ENCODE data around the gene PARP8.
A peak's percentile ranks its signal among the peaks of the same experiment; 100 is the strongest.

Gene PARP8

DNA sequence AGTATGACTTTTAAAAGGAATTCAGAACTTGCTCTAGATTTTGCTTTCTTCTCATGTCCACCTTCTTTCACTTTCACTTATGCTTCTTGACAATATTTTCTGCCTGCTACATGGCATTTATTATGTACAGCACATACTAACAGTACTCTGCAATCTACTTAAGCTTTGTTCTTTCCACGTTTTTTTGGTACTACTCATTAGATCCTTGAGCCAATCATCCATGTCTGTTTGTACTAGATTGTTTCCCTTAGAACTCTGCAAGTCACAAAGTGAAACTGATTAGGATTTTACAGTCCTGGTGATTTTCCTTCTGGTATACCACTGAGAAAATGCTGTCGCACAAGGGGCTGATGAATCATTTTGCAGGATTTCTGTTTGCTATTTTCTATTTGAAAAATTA, 78.3 kb downstream of the PARP8 start:
- FAIRE-seq, result peak; percentile 71
- no peak for DNase-seq (ENCODE audit: insufficient read length, low spot score)
- no peak for TF ChIP-seq TAF1 (IDR thresholded peaks at IDR 0.05; ENCODE audit: low read depth, low read length)
- TF ChIP-seq POU2F2 (IDR thresholded peaks at IDR 0.05; ENCODE audit: low read depth, low read length), result no peak
- no peak for TF ChIP-seq POLR2A (IDR thresholded peaks at IDR 0.05; ENCODE audit: low read depth, low read length)
- no peak for TF ChIP-seq SPI1 (IDR thresholded peaks at IDR 0.05; ENCODE audit: low read depth, low read length)
- TF ChIP-seq PAX5 (IDR thresholded peaks at IDR 0.05; ENCODE audit: insufficient read depth, low read length, severe bottlenecking), result no peak
- no peak for TF ChIP-seq POLR2AphosphoS5 (IDR thresholded peaks at IDR 0.05; ENCODE audit: low read depth, low read length)

DNA sequence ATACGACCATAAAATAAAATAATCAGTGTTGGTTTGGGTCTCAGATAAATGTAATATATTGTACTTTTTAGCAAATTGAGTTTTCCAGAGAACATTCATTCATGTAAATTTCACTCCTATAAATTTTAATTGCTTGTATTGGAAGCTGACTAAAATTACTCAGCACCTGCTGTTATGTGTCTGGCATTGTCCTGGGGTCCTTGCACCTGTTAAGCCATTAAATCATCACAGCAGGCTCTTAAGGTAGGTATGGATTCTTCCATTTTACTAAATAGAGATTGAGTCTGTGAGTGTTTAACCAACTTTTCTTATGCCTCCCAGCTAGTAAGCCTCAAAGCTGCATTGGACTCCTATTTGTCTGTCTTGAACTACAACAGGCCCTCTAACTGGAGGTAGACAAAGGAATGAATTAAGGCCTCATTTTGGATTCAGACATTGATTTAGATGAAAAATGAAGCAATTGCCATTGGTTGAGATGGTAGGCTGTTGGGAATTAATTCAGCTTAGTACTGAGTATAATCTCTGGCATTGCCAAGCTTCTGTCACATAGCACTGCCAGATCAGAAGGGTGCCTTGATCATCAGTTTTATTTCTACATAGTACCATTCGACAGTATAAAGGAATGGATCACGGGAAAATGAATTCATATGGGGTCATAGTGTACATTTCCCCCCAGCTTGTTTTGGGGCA, 78.9 kb downstream of the PARP8 start:
- no peak for FAIRE-seq
- TF ChIP-seq TAF1 (IDR thresholded peaks at IDR 0.05; ENCODE audit: low read depth, low read length) (no peak), POLR2AphosphoS5 (IDR thresholded peaks at IDR 0.05; ENCODE audit: low read depth, low read length) (no peak), PAX5 (IDR thresholded peaks at IDR 0.05; ENCODE audit: insufficient read depth, low read length, severe bottlenecking) (no peak), POU2F2 (IDR thresholded peaks at IDR 0.05; ENCODE audit: low read depth, low read length) (no peak), POLR2A (IDR thresholded peaks at IDR 0.05; ENCODE audit: low read depth, low read length) (no peak), SPI1 (IDR thresholded peaks at IDR 0.05; ENCODE audit: low read depth, low read length) (no peak)
- DNase-seq (ENCODE audit: insufficient read length, low spot score), result no peak

DNA sequence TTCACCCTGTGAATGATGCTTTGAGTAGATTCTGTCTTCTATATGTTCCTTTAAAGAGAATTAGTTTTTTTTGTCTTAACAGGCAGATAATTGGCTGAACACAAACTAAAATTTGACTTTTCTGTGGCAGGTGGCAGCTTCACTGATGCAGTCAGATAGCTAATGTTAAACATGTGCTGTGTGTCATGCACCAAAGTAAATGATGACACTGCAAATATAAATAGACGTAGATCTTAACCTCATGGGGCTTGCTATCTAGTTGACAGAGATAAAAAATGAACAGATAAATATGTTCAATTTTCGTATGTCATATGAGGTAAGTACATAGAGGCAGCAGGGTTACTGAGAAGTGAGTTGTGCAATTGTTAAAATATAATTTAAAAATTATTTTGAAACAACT, 82.7 kb downstream of the PARP8 start:
- FAIRE-seq, result peak; percentile 35
- TF ChIP-seq POLR2A (IDR thresholded peaks at IDR 0.05; ENCODE audit: low read depth, low read length) (no peak), SPI1 (IDR thresholded peaks at IDR 0.05; ENCODE audit: low read depth, low read length) (no peak), PAX5 (IDR thresholded peaks at IDR 0.05; ENCODE audit: insufficient read depth, low read length, severe bottlenecking) (no peak), POLR2AphosphoS5 (IDR thresholded peaks at IDR 0.05; ENCODE audit: low read depth, low read length) (no peak), TAF1 (IDR thresholded peaks at IDR 0.05; ENCODE audit: low read depth, low read length) (no peak), POU2F2 (IDR thresholded peaks at IDR 0.05; ENCODE audit: low read depth, low read length) (no peak)

DNA sequence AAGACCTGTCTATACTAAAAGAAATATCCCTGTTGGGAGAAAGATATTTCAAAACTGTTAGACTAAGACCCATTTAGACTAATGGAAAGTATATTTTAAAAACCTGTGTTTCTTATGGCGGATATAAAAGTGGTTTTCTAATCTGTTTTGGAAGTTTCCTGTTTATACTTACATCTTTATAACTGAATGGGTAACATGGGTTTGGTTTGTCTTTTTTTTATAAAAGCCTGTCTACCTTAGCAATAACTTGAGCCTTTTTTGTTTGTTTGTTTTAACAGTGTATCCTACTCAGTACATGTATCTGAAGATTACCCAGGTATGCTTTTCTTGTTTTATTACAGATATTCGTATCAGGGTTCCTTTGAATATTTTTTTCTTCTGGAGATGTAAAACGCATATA, 83.4 kb downstream of the PARP8 start:
- no peak for TF ChIP-seq SPI1 (IDR thresholded peaks at IDR 0.05; ENCODE audit: low read depth, low read length)
- TF ChIP-seq POLR2A (IDR thresholded peaks at IDR 0.05; ENCODE audit: low read depth, low read length), result no peak
- TF ChIP-seq TAF1 (IDR thresholded peaks at IDR 0.05; ENCODE audit: low read depth, low read length), result no peak
- no peak for TF ChIP-seq POLR2AphosphoS5 (IDR thresholded peaks at IDR 0.05; ENCODE audit: low read depth, low read length)
- no peak for TF ChIP-seq POU2F2 (IDR thresholded peaks at IDR 0.05; ENCODE audit: low read depth, low read length)
- TF ChIP-seq PAX5 (IDR thresholded peaks at IDR 0.05; ENCODE audit: insufficient read depth, low read length, severe bottlenecking), result no peak
- no peak for DNase-seq (ENCODE audit: insufficient read length, low spot score)
- no peak for FAIRE-seq

More for the DNA sequence above, 82.7 kb downstream of the PARP8 start:
- no peak for DNase-seq (ENCODE audit: insufficient read length, low spot score)

DNA sequence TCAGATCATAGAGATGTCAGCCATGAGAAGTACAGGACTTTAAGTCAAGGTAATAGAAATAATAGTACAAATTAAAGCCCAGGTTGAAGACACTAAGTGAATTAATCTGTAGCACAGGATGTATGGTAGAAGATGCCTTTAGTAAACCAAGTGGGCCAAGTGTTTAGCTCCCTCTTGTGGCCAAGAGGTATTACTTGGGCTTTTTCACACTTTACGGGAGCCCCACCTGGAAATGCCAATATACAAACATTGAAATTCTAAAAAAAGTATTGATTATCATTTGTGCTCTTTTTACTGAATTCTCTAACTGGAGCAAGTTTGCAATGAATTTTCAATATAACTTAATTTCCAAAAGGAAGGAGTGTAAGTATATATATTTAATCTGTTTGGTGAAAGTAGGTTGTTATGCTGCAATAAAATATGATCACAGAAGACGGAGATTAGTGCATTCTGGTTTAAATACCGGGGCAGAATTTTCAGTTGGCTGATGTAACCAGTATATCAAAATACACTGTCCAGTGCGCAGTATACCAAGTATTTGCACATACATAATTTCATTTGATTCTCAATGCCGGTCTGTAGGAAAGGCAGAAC, 84.7 kb downstream of the PARP8 start:
- peak; percentile 33 for FAIRE-seq
- TF ChIP-seq POLR2AphosphoS5 (IDR thresholded peaks at IDR 0.05; ENCODE audit: low read depth, low read length), result no peak
- TF ChIP-seq PAX5 (IDR thresholded peaks at IDR 0.05; ENCODE audit: insufficient read depth, low read length, severe bottlenecking), result no peak
- no peak for TF ChIP-seq SPI1 (IDR thresholded peaks at IDR 0.05; ENCODE audit: low read depth, low read length)
- no peak for TF ChIP-seq POLR2A (IDR thresholded peaks at IDR 0.05; ENCODE audit: low read depth, low read length)
- no peak for TF ChIP-seq TAF1 (IDR thresholded peaks at IDR 0.05; ENCODE audit: low read depth, low read length)
- no peak for TF ChIP-seq POU2F2 (IDR thresholded peaks at IDR 0.05; ENCODE audit: low read depth, low read length)
- DNase-seq (ENCODE audit: insufficient read length, low spot score), result no peak

DNA sequence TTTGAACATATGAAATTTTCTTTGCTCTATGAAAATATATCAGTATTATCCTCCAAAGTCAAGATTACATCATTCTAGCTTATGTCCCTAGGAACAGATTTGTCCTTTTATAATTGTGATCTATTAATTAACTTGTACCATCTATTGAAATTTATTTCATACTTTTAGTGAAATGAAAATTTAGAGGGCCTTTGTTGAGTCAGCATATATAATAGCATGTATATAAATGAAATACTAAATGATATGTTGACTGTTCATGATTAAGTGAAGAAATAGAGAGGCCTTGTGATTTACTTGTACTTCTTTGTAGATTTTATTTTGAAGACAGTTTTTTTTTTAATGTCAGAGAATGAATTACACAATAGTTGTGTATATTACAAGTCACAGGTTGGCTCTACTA, 86.4 kb downstream of the PARP8 start:
- DNase-seq (ENCODE audit: insufficient read length, low spot score), result no peak
- no peak for FAIRE-seq
- TF ChIP-seq POLR2AphosphoS5 (IDR thresholded peaks at IDR 0.05; ENCODE audit: low read depth, low read length), result no peak
- TF ChIP-seq POLR2A (IDR thresholded peaks at IDR 0.05; ENCODE audit: low read depth, low read length), result no peak
- no peak for TF ChIP-seq TAF1 (IDR thresholded peaks at IDR 0.05; ENCODE audit: low read depth, low read length)
- no peak for TF ChIP-seq SPI1 (IDR thresholded peaks at IDR 0.05; ENCODE audit: low read depth, low read length)
- no peak for TF ChIP-seq PAX5 (IDR thresholded peaks at IDR 0.05; ENCODE audit: insufficient read depth, low read length, severe bottlenecking)
- no peak for TF ChIP-seq POU2F2 (IDR thresholded peaks at IDR 0.05; ENCODE audit: low read depth, low read length)

DNA sequence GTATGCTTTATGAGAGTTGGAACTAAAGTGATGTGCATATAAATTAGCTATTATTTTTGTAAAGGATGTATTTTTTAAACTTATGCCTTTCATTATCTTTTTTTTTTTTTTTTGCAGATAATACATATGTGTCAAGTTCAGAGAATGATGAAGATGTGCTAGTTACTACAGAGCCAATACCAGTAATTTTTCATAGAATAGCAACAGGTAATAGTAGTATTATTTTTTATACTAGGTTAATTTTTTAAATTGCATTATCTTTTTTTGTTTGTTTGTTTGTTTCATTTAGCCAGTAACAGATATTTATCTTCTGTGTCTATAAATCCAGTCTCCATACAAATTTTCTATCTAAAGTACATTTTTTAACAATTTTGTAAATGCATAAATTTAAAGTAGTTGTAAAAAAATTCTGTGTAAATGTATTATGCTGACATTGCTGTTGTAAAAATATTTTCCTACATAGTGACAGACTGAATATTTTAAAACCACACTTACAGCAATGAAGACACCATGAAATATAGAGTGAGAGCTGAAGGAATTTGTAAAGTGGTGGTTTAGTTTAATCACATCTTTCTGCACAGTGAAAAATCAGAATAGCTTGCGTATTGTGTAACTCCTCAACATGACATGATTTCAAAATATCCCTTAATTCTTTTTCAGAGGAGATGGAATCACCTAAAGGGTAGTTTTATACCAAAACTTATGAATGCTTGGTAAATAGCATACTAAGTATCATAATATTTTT, 93.3 kb downstream of the PARP8 start:
- no peak for TF ChIP-seq POLR2A (IDR thresholded peaks at IDR 0.05; ENCODE audit: low read depth, low read length)
- TF ChIP-seq PAX5 (IDR thresholded peaks at IDR 0.05; ENCODE audit: insufficient read depth, low read length, severe bottlenecking), result no peak
- FAIRE-seq, result no peak

DNA sequence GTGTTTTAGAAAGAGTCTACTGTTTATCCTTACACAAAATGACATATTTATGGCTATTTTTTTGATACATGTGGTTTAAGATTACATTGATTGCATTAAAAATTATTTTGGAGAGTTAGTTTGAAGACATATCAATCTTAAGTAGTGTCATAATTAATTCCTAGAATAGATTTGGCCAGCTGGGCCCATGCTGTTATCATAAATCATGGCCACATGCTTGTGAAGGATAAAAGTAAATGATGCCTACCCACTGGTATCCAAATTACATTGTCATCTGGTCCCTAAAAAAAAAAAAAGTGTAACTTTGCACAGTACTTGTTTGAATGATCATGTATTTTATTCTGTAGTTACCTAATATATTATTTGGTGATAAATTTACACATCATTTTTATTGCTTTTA, 96.9 kb downstream of the PARP8 start:
- DNase-seq (ENCODE audit: insufficient read length, low spot score), result no peak
- FAIRE-seq, result no peak

More for the DNA sequence above, 93.3 kb downstream of the PARP8 start:
- DNase-seq (ENCODE audit: insufficient read length, low spot score), result no peak

DNA sequence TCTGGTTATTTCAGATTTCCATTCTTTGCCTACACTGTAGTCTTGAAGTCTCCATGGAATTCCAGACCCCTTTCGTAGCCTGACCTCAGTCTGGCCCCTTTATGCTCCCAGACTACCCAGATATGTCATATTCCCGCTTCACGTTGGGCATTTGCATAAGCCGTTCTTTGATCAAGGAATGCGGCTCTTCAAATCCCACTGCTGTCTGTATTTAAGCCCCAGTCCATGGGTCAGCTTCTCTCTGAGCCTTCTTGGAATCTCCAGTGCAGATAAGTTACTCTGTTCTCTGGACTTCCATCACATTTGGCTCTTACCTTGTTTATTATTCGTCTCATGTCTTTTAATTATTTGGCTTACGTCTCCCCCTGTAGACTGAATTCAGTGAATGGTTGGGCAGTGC, 97.4 kb downstream of the PARP8 start:
- no peak for TF ChIP-seq POLR2AphosphoS5 (IDR thresholded peaks at IDR 0.05; ENCODE audit: low read depth, low read length)
- TF ChIP-seq POLR2A (IDR thresholded peaks at IDR 0.05; ENCODE audit: low read depth, low read length), result no peak
- no peak for TF ChIP-seq PAX5 (IDR thresholded peaks at IDR 0.05; ENCODE audit: insufficient read depth, low read length, severe bottlenecking)
- TF ChIP-seq SPI1 (IDR thresholded peaks at IDR 0.05; ENCODE audit: low read depth, low read length), result no peak
- TF ChIP-seq POU2F2 (IDR thresholded peaks at IDR 0.05; ENCODE audit: low read depth, low read length), result no peak
- TF ChIP-seq TAF1 (IDR thresholded peaks at IDR 0.05; ENCODE audit: low read depth, low read length), result no peak
- no peak for DNase-seq (ENCODE audit: insufficient read length, low spot score)
- no peak for FAIRE-seq

More for the DNA sequence above, 96.9 kb downstream of the PARP8 start:
- no peak for TF ChIP-seq SPI1 (IDR thresholded peaks at IDR 0.05; ENCODE audit: low read depth, low read length)
